ENCODE measurements around the gene DUSP28.

DUSP28 gene

GRCh38 chr2:240569523-240569997 lies 9.4 kb downstream of the DUSP28 start:
- TF ChIP-seq EP300 (IDR thresholded peaks at IDR 0.05; ENCODE audit: borderline replicate concordance) = no peak
- TF ChIP-seq, protein P1, sequence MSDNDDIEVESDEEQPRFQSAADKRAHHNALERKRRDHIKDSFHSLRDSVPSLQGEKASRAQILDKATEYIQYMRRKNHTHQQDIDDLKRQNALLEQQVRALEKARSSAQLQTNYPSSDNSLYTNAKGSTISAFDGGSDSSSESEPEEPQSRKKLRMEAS (IDR thresholded peaks at IDR 0.05) = no peak
- TF ChIP-seq NFIC (IDR thresholded peaks at IDR 0.05) = no peak
- no peak for TF ChIP-seq FOXM1 (IDR thresholded peaks at IDR 0.05; ENCODE audit: borderline replicate concordance, low read depth)
- TF ChIP-seq YY1 (IDR thresholded peaks at IDR 0.05; ENCODE audit: low read depth) = no peak
- no peak for TF ChIP-seq TAF1 (IDR thresholded peaks at IDR 0.05; ENCODE audit: low read depth)
- TF ChIP-seq TEAD4 (IDR thresholded peaks at IDR 0.05) = no peak
- no peak for TF ChIP-seq TCF12 (IDR thresholded peaks at IDR 0.05; ENCODE audit: low read depth)
- TF ChIP-seq, protein P2, sequence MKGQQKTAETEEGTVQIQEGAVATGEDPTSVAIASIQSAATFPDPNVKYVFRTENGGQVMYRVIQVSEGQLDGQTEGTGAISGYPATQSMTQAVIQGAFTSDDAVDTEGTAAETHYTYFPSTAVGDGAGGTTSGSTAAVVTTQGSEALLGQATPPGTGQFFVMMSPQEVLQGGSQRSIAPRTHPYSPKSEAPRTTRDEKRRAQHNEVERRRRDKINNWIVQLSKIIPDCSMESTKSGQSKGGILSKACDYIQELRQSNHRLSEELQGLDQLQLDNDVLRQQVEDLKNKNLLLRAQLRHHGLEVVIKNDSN (IDR thresholded peaks at IDR 0.05) = no peak
- TF ChIP-seq EGR1 (IDR thresholded peaks at IDR 0.05) = no peak
- no peak for TF ChIP-seq CREB1 (IDR thresholded peaks at IDR 0.05; ENCODE audit: low read depth)
- no peak for TF ChIP-seq RAD21 (IDR thresholded peaks at IDR 0.05; ENCODE audit: low read depth)

GRCh38 chr2:240569998-240570530 lies 9.9 kb downstream of the DUSP28 start:
- TF ChIP-seq TCF12 (IDR thresholded peaks at IDR 0.05; ENCODE audit: low read depth) = no peak
- TF ChIP-seq, protein P1 (IDR thresholded peaks at IDR 0.05) = no peak
- no peak for TF ChIP-seq YY1 (IDR thresholded peaks at IDR 0.05; ENCODE audit: low read depth)
- no peak for TF ChIP-seq TAF1 (IDR thresholded peaks at IDR 0.05; ENCODE audit: low read depth)
- no peak for TF ChIP-seq EGR1 (IDR thresholded peaks at IDR 0.05)
- no peak for TF ChIP-seq FOXM1 (IDR thresholded peaks at IDR 0.05; ENCODE audit: borderline replicate concordance, low read depth)
- no peak for TF ChIP-seq ZBTB7A (IDR thresholded peaks at IDR 0.05; ENCODE audit: low read depth)

DNA sequence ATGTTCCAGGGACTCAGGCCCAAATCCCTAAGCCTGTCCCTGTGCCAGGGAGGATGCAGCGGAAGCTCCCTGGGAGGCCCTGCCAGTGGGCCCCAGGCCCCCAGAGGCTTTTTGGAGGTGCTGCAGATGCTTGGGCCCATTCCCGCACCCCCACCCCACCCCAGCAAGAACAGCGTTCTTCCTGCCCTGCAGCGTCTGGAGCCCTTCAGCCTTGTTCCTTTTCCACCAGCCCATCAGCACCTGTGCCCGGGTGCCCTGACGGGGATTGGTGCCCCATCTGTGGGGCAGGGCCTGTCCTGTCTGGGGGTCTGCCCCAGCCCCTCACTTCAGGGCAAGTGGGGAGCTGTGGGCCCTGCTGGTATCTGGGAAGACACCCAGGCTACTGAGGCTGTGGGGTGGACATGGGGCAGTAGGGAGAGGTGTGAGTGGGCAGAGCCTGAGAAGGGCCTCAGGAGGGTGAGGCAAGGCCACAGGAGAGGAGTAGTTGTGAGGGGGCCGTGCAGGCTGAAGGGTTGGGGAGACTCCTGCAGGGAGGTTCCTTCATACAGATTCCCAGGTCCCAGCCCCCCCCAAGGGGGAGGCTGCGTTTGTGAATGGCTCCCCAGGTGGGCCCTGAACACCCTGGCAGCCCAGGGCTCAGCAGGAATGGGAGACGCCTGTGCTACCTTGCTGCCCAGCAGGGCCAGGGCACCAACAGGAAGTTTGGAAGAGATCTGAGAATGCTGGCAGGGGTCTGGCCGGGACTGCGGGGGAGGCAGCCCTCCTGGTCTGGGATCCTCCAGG lies 10.6 kb downstream of the DUSP28 start:
- no peak for TF ChIP-seq YY1 (IDR thresholded peaks at IDR 0.05; ENCODE audit: low read depth)

DNA sequence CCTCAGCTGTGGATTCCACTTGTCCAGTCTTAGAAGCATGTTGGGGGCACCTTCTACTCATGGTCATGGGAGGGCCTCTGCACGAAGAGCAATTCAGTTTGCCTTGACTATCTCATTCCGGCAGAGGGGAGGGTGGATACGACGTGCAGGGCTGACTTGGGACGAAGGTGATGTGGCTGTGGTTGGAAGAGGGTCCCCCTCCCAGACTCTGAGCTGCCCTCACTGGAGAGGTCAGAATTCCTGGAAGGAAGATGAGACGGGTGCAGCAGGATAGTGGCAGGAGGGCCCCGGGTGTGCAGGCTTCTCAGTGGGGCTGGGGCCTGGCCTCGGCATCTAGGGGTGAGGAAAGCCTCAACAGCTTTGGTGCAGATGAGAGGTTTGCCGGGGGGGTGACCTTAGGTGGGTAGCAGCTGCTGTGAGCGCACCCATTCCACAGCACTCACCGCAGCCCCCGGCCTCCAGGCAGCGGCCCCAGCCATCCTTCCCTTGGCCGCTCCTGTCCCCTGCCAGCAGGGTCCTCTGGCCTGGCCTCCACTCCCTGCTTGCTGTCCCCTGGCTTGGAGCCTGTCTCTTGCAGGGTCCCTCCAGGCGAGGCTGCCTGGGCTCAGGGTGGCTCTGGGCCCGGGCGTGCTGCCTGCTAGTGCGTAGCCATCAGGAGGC lies 11.3 kb downstream of the DUSP28 start:
- TF ChIP-seq TCF12 (IDR thresholded peaks at IDR 0.05; ENCODE audit: low read depth) = no peak
- TF ChIP-seq, protein P2 (IDR thresholded peaks at IDR 0.05) = no peak
- no peak for TF ChIP-seq ZBTB7A (IDR thresholded peaks at IDR 0.05; ENCODE audit: low read depth)
- TF ChIP-seq EGR1 (IDR thresholded peaks at IDR 0.05) = no peak
- TF ChIP-seq YY1 (IDR thresholded peaks at IDR 0.05; ENCODE audit: low read depth) = no peak
- TF ChIP-seq RAD21 (IDR thresholded peaks at IDR 0.05; ENCODE audit: low read depth) = no peak
- no peak for TF ChIP-seq TAF1 (IDR thresholded peaks at IDR 0.05; ENCODE audit: low read depth)
- TF ChIP-seq, protein P1 (IDR thresholded peaks at IDR 0.05) = no peak
- TF ChIP-seq CREB1 (IDR thresholded peaks at IDR 0.05; ENCODE audit: low read depth) = no peak
- TF ChIP-seq REST (IDR thresholded peaks at IDR 0.05; ENCODE audit: low read depth) = no peak
- TF ChIP-seq FOXM1 (IDR thresholded peaks at IDR 0.05; ENCODE audit: borderline replicate concordance, low read depth) = no peak
- TF ChIP-seq EP300 (IDR thresholded peaks at IDR 0.05; ENCODE audit: borderline replicate concordance) = no peak
- TF ChIP-seq NFIC (IDR thresholded peaks at IDR 0.05) = no peak
- no peak for TF ChIP-seq TEAD4 (IDR thresholded peaks at IDR 0.05)
- no peak for TF ChIP-seq CEBPB (IDR thresholded peaks at IDR 0.05)

DNA sequence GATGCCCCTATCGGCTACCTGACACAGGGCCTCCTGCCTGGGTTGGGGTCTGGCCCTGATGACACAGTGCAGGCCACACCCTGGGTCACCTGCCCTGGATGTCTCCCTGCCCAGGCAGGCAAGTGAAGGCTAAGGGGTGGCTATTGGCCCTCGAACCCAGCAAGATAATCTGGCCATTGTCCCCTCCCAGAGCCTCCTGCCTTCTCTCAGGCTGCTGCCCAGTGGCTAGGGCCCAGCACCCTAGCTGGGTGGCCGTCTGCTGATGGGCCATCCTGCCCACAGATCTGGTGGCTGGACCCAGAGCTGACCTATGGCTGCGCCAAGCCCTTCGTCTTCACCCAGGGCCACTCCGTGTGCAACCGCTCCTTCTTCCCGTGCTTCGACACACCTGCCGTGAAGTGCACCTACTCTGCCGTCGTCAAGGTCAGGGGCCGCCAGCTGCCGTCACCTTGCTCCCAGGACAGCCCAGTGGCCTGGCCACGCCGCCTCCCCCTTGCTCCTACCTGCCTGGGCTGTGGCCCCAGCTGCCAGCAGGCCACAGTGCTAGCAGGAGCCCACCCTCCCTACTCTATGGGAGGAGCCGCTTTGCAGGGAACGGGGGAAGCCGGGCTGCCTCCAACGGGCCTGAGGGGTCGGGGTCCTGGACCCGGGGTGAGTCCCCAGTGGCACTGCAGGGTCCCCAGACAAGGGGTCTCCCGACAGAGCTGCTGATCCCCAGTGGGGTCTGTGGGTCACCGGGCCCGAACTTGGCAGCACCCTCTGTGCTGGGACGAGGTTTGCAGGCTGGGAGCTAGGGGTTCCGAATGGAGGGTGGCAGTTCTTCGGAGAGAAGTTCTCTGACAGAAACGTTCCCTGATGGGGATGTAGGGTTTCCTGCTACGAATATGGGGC lies 12.2 kb downstream of the DUSP28 start:
- TF ChIP-seq EP300 (IDR thresholded peaks at IDR 0.05; ENCODE audit: borderline replicate concordance) = no peak
- TF ChIP-seq CEBPB (IDR thresholded peaks at IDR 0.05) = no peak
- TF ChIP-seq REST (IDR thresholded peaks at IDR 0.05; ENCODE audit: low read depth) = no peak
- TF ChIP-seq EGR1 (IDR thresholded peaks at IDR 0.05) = no peak
- TF ChIP-seq TEAD4 (IDR thresholded peaks at IDR 0.05) = no peak
- TF ChIP-seq CREB1 (IDR thresholded peaks at IDR 0.05; ENCODE audit: low read depth) = no peak
